NCI-H1694 (cell line): ENCODE results near the gene ANO6.
"Not testable (repeated sequence)": the region's sequence is repeated elsewhere in the genome, so short reads cannot be mapped to it uniquely, and the experiment has no call there.

ENCODE experiments used
- DNase-seq: peaks from one replicate; lab custom pipeline; 2025; lab: John Stamatoyannopoulos, UW

Gene ANO6

DNA sequence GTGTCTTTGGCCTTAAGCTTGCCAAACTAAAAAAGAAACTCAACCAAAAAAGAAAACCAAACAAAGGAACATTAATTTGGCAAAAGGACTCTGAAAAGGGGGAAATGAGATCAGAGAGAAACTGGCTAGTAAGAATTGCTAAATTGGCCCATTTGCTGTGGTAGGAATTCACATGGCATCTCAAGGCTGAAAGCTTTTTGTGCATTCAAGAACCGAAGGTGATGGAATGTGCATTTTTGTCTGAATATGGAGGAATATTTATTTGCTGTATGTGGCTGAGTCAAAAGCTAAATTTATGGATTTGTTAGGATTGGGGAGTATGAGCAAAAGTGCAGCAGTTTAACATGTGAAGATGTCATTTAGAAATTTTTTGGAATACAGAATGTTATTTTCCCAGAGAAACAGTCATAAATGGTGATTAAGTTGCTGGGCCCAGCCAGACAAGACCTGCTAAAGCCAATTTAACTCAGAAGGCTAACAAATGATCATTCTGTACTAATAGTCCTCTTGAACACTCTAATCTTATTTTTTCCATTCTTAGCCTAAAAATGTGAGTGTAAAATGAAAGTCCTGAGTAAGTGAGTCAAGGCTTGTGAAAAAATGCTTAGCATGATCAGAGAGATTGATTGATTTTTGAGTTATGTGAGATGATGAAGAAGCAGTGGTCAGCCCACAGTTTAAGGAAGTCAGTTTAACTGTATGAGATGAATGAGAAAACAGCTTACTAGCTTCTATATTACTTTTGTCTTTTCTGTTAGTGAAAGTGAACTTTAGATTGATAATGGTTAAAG, 94.1 kb downstream of the ANO6 start:
- DNase-seq = no peak

DNA sequence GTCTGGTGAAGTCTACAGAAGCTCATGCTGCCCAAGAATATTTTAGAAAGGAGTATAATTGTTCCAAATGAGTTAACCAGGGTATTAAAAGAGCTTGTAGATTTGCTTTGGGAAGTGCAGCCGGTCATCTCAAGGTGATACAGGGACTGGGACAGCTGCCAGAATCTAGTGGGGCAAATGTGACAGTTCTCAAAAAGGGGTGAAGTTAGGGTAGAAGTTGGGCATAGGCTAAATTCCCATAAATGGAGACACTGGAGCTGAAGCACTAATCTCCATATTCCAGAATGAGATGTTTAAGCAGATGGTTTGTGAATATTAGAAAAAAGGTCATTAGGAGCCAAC, 94.7 kb downstream of the ANO6 start:
- DNase-seq = no peak

DNA sequence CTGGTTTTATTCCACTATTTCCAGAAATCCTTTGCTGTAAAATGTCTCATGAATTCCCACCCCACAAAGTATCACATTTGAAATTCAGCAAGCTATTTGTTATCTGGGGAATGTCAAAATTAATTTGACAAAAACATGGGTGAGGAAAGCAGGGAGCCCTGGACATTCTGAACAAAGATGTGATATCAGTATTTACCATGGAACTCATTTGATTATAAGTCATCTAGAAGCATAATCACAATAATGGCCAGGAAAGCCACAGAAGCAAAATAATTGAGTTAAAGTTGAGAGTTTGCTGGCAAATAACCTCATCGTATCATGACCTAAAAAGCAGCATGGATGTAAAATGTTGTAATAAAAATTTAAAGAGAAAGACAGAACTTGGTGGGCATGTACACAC, 96.1 kb downstream of the ANO6 start:
- DNase-seq = no peak

DNA sequence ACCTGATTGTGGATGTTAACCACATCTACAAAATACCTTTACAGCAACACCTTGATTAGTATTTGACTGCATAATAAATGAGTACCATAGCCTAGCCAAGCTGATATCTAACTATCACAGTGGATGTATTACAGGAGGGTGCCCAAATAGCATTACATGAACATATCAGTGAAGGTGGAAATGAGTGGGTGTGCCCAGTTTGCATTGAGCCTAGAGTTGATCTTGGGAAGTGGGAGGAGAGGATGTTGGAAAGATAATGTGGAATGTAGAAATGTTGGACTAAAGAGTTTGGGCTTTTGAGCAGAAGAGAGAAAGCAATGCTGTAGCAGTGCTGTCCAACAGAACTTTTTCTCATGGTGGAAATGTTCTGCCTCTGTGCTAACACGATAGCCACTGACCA, 98.9 kb downstream of the ANO6 start:
- DNase-seq = no peak

DNA sequence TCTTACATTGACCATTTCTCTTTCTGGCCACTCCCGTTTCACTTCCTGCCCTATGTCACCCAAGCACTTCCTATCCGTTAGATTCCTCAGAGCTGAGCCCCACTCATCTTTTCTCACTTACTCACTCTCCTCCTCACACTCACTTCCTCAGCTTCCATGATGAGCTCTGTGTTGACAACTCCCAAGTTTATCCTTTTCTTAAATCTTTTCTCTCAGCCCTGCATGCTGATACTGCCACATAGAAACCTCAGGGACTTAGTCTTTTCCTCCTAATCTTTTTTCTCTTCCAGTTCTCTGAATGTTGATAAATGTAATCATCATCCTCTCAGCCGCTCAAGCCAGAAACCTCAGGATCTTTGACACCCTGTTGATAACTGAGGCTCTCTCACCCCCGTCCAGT, 99.6 kb downstream of the ANO6 start:
- no peak for DNase-seq

DNA sequence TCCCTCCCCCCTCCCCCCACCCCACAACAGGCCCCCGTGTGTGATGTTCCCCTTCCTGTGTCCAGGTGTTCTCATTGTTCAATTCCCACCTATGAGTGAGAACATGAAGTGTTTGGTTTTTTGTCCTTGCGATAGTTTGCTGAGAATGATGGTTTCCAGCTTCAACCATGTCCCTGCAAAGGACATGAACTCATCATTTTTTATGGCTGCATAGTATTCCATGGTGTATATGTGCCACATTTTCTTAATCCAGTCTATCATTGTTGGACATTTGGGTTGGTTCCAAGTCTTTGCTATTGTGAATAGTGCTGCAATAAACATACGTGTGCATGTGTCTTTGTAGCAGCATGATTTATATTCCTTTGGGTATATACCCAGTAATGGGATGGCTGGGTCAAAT, 101.4 kb downstream of the ANO6 start:
- DNase-seq = not testable (repeated sequence)

DNA sequence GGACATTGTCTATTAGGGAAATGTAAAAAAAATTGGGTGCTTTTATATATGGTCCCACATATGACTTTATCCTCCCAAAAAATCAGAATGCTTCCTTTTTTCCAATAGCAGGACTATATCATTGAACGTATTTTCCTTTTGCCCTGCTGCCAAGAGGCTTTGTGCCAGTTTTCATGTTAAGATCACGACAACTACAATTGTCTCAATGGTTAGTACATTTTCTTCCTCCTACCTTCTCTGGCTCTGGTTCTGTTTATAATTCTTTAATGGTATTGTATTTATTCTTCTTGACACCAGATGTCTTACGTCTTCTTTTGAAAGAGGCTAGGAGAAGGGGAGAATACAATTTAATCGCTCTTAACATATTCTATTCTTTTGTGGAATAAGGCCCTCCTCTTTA, 106.9 kb downstream of the ANO6 start:
- DNase-seq = no peak

DNA sequence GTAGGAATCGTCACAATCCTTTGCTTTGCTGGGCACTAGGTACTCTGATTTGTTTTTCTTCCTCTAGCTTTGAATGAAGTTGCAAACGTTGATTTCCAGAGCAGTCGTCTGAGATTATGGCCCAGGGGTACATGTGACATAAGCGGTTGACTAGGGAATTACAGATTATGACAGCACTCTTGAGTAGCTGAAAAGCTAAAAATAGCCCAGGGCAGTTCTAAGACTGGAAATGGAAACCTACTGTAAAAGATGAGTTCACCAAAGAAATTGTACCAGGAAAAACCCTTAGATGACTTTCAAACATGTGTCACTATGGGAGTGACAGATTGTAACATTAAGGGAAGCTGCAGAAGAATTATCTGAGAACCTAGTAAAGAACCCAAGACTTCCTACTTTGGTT, 108.5 kb downstream of the ANO6 start:
- no peak for DNase-seq

DNA sequence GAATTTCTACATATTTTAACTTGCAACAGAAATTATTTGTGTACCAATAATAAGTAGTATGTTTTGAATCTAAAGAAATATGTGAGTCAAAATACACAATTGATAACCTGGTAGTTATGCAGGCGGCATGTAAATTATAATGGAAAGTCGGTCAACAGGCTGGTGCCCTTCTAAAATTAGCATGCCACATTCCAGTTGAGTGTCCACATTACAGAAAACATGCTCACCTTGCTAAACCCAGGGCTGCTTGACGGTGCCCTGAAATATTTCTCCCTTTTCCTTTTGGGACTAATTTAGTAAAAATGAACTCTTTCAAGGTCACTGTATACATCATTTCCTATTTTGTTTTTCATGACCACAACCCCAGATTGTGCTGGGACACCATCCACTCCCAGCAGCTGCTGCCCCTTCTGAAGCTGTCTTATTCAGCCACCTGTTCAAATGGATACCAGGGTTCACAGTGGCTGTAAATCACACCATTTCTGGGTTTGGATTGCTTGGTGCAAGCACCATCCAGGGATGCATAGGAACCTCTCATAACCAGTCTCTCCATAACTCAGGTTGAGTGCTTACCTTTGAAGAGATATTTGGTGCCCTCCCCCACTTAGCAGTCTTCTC, 110.6 kb downstream of the ANO6 start:
- no peak for DNase-seq

DNA sequence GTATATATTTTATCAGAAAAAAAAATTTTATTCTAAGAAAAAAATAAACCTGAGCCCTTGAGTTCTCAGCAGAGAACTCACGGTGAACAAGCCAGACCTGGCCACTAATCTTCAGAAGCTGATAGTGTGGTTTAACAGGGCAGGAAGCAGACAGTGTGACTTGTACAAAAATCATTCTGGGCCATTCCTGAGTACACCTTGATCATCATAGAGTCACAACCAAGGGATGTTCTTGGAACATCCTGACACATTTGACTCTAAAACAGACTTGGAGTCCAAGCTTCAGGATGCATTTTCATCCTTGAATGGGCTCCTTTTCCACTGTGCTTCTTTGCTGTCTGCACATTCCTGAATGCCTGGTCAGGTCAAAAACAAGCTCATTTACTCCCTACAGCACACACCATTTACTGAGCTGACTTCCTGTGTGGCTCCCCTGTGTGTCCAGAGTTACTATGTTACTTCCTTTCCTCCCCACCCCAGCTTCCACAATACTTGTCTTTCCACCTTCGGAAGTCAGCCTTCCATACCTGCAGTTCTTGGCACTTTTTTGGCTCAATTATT, 112.0 kb downstream of the ANO6 start:
- no peak for DNase-seq

DNA sequence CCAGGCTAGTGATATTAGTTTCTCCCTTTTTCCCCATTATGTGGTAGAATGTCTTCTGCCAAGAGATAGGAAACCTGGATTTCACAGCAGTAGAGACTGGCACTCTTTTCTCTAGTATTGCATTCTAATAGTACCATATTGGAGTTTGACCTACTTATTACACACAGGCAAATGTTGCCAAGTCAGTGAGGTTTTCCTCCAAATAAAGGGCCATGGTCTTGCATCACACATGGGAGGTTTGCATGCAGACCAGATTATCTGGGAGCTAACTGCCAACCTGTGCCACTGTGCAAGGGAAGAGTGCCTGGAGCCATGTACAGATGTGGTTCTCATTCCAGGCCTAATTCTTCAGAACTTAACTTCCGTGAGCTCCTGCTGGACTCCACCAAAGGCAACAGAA, 113.3 kb downstream of the ANO6 start:
- no peak for DNase-seq

DNA sequence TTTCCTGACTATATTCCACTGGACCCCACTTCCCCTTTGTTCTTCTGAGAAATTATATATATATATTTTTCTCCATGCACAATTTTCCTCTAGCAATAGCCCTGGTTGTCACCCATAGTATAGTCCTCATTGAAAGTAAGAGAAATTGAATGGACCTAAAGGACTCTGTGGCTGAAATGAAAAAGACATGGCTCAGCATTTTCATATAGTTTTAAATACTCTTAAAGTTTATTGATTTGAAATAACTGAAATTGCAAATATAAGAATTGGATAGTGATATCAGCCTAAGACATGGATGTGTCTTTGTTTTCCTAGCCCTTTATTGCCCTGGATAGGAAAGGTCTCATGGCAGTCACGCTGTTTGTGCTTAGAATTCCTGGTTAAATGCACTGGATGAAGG, 113.8 kb downstream of the ANO6 start:
- DNase-seq = no peak

DNA sequence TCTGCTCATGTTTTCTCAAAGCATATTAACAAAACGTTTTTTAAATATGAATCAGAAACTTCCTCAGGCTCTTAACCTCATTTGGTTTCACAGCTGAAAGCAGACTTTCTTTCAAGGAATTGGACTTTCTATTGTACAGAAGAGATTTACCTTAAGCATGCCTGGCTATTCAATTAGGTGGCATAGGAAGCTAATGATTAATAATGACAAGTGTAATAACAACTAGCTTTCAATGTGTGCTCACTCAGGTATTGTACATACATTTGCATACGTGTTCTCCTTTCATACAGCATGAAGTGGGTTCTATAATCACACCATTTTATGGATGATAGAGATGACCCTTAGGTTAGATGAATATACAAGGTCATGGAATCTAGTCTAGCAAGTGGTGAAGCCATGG, 115.7 kb downstream of the ANO6 start:
- DNase-seq = no peak

DNA sequence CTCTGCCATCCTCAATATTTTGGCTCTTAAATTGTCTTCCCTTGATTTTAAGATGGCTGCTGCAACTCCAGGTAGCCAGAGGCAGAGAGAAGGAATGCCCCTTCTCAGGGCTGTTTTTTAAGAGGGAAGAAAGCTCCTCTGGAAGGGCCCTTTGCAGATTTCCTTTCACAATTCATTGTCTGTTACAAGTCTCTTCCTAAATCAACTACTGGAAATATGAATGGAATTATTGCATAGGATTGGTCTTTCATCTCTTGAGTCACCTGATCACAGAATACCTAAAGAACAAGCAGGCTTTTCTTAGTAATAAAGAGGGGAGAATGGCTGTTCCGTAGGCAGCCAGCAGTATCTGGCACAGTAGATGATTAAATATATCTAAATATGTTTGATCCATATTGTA, 118.5 kb downstream of the ANO6 start:
- no peak for DNase-seq

DNA sequence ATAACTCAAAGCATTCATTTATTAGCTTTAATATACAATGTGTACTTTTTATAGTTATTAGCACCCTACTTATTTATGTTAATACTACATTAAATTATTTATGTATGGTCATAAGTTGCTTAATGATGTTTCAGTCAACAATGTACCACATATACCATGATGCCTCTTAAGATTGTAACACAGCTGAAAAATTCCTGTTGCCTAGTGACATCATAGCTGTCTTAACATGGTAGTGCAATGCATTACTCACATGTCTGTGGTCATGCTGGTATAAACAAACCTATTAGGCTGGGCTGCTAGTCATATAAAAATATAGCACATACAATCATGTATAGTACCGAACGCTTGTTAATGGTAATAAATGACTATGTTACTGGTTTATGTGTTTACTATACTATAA, 120.4 kb downstream of the ANO6 start:
- no peak for DNase-seq

DNA sequence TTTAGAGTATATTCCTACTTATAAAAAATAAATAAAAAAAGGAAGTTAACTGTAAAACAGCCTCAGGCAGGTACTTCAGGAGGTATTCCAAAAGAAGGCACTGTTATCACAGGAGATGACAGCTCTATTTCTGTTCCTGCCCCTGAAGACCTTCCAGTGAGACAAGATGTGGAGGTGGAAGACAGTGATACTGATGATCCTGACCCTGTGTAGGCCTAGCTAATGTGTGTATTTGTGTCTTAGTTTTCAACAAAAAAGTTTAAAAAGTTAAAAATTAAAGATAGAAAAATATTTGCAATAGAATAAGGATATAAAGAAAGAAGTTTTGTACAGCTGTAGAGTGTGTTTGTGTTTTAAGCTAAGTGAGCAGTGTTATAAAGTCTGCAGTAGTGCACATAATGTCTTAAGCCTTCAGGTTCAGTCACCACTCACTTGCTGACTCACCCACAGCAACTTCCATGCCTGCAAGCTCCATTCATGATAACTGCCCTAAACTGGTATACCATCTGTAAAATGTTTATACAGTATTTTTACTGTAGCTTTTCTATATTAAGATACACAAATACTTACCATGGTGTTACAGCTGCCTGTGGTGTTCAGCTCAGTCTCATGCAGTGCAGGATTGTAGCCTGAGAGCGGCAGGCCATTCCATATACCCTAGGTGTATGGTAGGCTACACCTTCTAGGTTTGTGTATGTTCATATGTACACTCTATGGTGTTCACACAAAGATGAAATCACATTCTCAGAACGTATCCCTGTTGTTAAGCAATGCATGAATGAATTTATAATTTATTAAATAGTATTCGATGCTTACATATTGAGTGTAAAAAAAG, 121.1 kb downstream of the ANO6 start:
- DNase-seq = no peak

DNA sequence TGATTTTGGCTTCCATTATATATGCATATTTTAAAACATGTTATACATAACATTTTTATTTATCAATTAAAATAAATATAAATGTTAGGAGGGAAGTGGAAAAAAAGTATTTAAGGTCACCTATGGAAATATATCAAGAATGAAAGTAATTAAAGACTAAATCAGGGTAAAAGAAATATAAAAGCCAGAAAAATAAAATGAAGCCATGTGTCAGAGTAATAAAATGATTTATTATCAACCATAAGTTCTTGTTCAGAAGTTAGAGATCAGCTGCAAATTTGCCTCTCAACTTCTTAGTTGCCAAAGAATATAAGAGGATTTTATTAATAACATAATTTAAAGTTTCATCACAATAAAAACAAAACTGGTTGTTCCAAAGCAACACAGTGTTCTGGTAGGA, 121.9 kb downstream of the ANO6 start:
- DNase-seq = no peak

DNA sequence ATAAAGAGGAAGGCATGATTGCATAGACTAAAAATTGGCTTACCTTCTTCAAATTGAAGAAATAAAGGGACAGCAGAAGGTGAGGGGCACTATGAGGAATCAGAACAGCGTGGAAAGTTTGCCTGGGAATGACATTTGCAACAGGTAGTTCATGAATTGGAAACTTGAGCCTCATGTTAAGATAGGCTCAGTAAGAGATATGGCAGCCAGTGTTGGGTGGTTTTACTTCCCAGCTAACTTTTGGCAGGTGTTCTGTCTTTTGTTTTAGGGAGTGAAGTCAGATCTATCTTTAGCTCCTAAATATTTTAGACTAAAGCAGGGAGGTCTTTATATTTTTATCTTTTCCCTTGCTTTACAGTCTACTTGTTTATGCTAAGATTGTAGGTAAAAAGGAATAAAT, 122.4 kb downstream of the ANO6 start:
- DNase-seq = no peak

DNA sequence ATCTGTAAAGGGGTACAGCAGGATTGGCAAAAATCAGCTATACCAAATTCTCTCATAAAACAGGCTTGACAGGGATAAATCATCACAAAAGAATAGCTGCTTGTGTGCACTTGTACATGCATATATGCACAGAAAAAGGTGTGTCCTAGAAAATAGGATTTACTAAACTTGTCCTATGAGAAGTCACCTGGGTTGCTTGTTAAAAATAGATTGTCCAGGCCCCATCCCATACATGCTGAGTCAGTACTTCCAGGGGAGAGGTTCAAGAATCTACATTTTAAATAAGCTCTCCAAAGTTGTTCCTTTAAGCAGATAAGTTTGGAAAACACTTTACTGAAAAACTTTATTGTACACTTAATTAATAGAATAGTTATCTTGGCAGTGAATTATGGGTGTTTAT, 123.1 kb downstream of the ANO6 start:
- no peak for DNase-seq

DNA sequence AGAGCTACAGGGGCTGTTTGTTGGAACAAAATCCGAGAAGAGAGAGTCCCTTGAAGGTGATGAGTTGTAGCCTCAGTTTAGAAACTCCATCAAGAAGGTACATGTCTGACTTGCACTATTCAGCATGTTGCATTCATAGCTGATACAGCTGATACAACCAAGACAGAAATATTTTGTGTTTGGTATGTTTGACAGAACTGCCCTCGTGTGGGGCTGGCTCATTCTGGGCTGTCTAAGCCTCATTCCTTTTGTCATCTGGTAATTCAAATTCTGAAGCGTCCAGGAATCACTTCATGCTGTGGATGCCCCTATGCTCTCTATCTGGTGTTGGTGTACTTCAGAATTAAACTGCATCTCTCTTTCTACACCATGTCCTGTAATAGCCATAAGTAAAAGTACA, 126.3 kb downstream of the ANO6 start:
- no peak for DNase-seq

DNA sequence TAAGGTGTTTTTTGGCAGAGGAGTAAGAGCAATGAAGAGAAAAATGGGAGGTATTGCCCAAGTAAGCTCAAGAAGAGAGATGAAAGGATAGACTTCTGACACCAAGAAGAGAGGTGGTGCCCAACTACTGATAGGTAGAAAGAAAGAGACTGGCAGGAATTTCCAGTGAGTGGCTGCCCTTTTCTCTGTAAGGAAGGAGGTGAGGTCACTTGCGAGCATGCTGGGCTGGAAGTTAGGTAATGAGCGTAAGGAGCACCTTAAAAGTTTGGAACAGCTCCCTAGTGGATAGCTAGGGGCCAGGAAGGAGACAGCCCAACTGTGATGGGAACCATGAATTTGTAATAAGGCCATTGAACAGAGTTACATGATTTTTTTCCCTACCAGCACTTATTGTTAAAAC, 127.0 kb downstream of the ANO6 start:
- DNase-seq = no peak

DNA sequence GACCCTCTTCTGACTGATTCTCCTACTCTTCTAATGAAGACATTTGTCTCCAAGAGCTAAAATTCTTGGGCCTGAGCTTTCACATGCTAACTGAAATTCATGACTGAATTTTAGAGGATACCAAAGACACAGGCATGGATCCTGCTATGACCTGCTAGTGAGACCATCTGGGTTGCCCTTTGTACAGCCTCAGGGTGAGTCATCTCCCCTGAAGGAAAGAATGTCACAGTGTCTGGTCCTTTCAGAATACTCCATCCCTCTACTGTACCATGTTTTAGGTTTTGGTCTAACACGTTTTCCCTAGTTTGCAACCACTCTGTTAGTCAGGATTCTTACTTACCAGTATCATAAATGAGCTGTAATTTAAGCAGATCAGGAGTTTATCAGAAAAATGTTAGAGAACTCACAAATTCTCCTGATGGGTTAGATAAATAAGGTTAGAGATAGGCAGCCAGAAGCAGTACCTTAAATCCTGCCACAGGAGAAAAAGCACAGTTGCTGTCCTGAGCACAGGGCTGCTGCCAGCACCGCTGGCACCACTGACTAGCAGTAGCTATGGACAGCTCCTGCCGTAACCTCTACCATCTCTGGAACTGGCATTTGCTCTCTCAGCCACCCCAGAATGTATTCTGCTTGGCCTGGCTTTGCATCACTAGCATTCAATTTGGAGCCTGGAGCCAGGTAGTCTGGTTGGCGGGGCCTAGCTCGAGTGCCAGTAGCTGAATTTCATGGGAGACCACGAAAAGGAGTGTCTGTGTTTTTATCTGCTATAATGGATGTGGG, 127.6 kb downstream of the ANO6 start:
- no peak for DNase-seq
